Measurements from ENCODE around the gene TPRKB.

Gene TPRKB

DNA sequence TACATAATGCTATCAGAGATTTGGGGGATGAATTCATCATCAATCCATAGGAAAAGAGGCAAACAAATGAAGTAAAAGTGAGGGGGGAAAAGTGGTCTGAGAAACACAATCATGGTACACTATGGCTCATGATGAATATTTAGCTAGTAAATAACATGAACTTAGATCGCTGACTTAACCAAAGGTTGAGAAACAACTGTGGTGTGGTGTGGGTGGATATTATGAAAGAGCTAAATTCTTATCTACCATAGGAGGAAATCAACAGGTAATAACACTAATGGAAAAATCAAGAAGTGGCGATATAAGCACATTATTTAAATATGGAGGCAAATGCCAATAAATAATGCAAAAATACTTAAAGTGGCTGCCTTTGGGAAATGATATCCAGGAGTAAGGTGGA is 12.2 kb upstream of the TPRKB start:
- Histone ChIP-seq H3K36me3 (replicated peaks; ENCODE audit: insufficient read depth, low read length) (no peaks in the 10 kb centered on the region), H3K27ac (ENCODE audit: low read length) (no peak overlapping the region), H3K9me2 (replicated peaks; ENCODE audit: insufficient read depth, low read length) (no peaks in the 10 kb centered on the region), H3K79me2 (ENCODE audit: low read length) (no peaks in the 10 kb centered on the region), H3K4me2 (ENCODE audit: low read depth, low read length) (no peak overlapping the region), H3K9me3 (replicated peaks; ENCODE audit: insufficient read depth, low read length) (no peaks in the 10 kb centered on the region), H3F3A (ENCODE audit: insufficient read depth, low read length) (no peaks in the 10 kb centered on the region), H4K20me1 (ENCODE audit: insufficient read depth, low read length) (no peaks in the 10 kb centered on the region), H3K9ac (ENCODE audit: low read length) (no peak overlapping the region), H3K27me3 (replicated peaks; ENCODE audit: insufficient read depth, low read length) (no peaks in the 10 kb centered on the region), H2AFZ (ENCODE audit: low read length) (no peak overlapping the region), H3K4me1 (ENCODE audit: low read length) (no peaks in the 10 kb centered on the region), H3K4me3 (ENCODE audit: low read length) (no peak overlapping the region)
- DNase-seq = no peak
- no peak for TF ChIP-seq EZH2phosphoT487 (IDR thresholded peaks at IDR 0.05; ENCODE audit: low read length)
- no peak for TF ChIP-seq EZH2 (optimal IDR thresholded peaks at IDR 0.05; ENCODE audit: low read depth, low read length)
- TF ChIP-seq, protein P1, sequence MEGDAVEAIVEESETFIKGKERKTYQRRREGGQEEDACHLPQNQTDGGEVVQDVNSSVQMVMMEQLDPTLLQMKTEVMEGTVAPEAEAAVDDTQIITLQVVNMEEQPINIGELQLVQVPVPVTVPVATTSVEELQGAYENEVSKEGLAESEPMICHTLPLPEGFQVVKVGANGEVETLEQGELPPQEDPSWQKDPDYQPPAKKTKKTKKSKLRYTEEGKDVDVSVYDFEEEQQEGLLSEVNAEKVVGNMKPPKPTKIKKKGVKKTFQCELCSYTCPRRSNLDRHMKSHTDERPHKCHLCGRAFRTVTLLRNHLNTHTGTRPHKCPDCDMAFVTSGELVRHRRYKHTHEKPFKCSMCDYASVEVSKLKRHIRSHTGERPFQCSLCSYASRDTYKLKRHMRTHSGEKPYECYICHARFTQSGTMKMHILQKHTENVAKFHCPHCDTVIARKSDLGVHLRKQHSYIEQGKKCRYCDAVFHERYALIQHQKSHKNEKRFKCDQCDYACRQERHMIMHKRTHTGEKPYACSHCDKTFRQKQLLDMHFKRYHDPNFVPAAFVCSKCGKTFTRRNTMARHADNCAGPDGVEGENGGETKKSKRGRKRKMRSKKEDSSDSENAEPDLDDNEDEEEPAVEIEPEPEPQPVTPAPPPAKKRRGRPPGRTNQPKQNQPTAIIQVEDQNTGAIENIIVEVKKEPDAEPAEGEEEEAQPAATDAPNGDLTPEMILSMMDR (IDR thresholded peaks at IDR 0.05; ENCODE audit: low read length) = no peak

DNA sequence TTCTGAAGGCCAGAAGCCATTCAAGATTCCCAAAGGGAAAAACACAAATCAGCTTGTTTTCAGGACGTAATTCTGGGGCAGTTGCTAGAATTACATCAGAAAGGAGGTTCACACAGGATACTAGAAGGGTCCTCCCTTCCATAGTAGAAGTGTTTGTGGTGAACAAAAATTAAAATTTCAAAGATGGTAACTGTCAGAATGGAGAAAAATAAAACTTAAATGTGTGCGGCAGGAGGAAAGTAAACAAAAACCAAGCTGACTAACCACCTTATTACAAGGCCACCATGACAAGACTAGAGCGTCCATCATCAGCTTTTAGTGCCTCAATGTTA is 9.7 kb upstream of the TPRKB start:
- Histone ChIP-seq H3K27ac (ENCODE audit: low read length) (no peak overlapping the region), H3F3A (ENCODE audit: insufficient read depth, low read length) (no peaks in the 10 kb centered on the region), H3K9ac (ENCODE audit: low read length) (no peak overlapping the region), H3K9me3 (replicated peaks; ENCODE audit: insufficient read depth, low read length) (no peaks in the 10 kb centered on the region), H2AFZ (ENCODE audit: low read length) (no peak overlapping the region), H3K4me3 (ENCODE audit: low read length) (no peak overlapping the region), H3K36me3 (replicated peaks; ENCODE audit: insufficient read depth, low read length) (no peaks in the 10 kb centered on the region), H3K4me1 (ENCODE audit: low read length) (no peaks in the 10 kb centered on the region), H3K9me2 (replicated peaks; ENCODE audit: insufficient read depth, low read length) (no peaks in the 10 kb centered on the region), H4K20me1 (ENCODE audit: insufficient read depth, low read length) (no peaks in the 10 kb centered on the region), H3K4me2 (ENCODE audit: low read depth, low read length) (no peak overlapping the region), H3K27me3 (replicated peaks; ENCODE audit: insufficient read depth, low read length) (no peaks in the 10 kb centered on the region), H3K79me2 (ENCODE audit: low read length) (no peaks in the 10 kb centered on the region)
- no peak for DNase-seq
- TF ChIP-seq, protein P1 (IDR thresholded peaks at IDR 0.05; ENCODE audit: low read length) = no peak
- TF ChIP-seq EZH2phosphoT487 (IDR thresholded peaks at IDR 0.05; ENCODE audit: low read length) (no peak), EZH2 (optimal IDR thresholded peaks at IDR 0.05; ENCODE audit: low read depth, low read length) (no peak)

DNA sequence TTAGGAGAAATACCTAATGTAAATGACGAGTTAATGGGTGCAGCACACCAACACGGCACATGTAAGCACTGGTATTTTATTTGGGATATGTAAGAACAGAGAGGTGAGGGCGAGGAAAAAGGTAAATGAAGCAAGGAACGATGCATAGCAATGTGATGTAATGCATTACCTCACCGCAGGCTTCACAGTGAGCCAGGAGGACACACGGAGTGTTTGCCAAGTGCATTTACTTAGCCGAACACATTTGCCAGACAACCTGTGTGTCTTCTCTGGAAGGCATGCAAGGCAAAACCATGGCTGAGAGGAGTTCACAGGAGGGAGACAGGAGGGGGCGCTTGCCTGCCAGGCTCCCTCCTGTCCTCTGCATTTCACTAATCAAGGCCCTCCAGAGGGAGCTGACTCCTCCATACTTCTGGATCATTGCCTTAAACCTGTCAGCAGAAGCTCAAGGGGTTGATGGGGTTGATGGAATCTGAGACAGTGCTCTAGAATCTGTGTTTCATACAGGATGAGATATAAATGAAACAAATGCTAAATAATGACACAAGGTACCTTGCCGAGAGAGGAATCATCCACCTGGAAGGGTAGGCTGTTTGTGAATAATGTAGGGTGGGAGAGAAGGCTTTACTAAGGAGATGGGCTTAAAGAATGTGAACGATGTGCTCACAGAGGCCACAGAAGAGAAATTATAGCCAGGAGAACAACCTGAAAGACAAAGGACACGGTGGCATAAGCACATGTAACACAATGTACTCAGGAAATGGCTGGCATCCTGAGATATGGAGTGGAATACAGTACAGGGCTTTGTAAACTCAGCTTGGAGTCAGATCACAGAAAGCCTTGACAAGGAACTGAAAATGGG is 9.1 kb upstream of the TPRKB start:
- Histone ChIP-seq H3K9me3 (replicated peaks; ENCODE audit: insufficient read depth, low read length) (no peaks in the 10 kb centered on the region), H4K20me1 (ENCODE audit: insufficient read depth, low read length) (no peaks in the 10 kb centered on the region), H3K79me2 (ENCODE audit: low read length) (no peaks in the 10 kb centered on the region), H3K27ac (ENCODE audit: low read length) (no peak overlapping the region), H3K4me3 (ENCODE audit: low read length) (no peak overlapping the region), H3K9me2 (replicated peaks; ENCODE audit: insufficient read depth, low read length) (no peaks in the 10 kb centered on the region), H3K36me3 (replicated peaks; ENCODE audit: insufficient read depth, low read length) (no peaks in the 10 kb centered on the region), H3K27me3 (replicated peaks; ENCODE audit: insufficient read depth, low read length) (no peaks in the 10 kb centered on the region), H3F3A (ENCODE audit: insufficient read depth, low read length) (no peaks in the 10 kb centered on the region), H3K4me2 (ENCODE audit: low read depth, low read length) (no peak overlapping the region), H2AFZ (ENCODE audit: low read length) (no peak overlapping the region), H3K4me1 (ENCODE audit: low read length) (no peaks in the 10 kb centered on the region), H3K9ac (ENCODE audit: low read length) (no peak overlapping the region)
- TF ChIP-seq, protein P1 (IDR thresholded peaks at IDR 0.05; ENCODE audit: low read length) = no peak
- no peak for TF ChIP-seq EZH2 (optimal IDR thresholded peaks at IDR 0.05; ENCODE audit: low read depth, low read length)
- TF ChIP-seq EZH2phosphoT487 (IDR thresholded peaks at IDR 0.05; ENCODE audit: low read length) = no peak
- DNase-seq = no peak
